Effector CD8-positive, alpha-beta T cell (primary cell): Measurements from ENCODE around the gene CEACAM7.
A peak's percentile ranks its signal among the peaks of the same experiment; 100 is the strongest.
"Not testable (repeated sequence)": the region's sequence is repeated elsewhere in the genome, so short reads cannot be mapped to it uniquely, and the experiment has no call there.

Experiments
- DNase-seq: peaks from one replicate; lab custom pipeline; 2025; lab: John Stamatoyannopoulos, UW

CEACAM7 gene

GRCh38 chr19:41656756-41657155 lies 31.3 kb downstream of the CEACAM7 start:
- DNase-seq: not testable (repeated sequence)

- DNase-seq: no peak
Observed at GRCh38 chr19:41652250-41652649, 35.8 kb downstream of the CEACAM7 start.

- DNase-seq: no peak
Observed at GRCh38 chr19:41649827-41650226, 38.2 kb downstream of the CEACAM7 start.

DNA sequence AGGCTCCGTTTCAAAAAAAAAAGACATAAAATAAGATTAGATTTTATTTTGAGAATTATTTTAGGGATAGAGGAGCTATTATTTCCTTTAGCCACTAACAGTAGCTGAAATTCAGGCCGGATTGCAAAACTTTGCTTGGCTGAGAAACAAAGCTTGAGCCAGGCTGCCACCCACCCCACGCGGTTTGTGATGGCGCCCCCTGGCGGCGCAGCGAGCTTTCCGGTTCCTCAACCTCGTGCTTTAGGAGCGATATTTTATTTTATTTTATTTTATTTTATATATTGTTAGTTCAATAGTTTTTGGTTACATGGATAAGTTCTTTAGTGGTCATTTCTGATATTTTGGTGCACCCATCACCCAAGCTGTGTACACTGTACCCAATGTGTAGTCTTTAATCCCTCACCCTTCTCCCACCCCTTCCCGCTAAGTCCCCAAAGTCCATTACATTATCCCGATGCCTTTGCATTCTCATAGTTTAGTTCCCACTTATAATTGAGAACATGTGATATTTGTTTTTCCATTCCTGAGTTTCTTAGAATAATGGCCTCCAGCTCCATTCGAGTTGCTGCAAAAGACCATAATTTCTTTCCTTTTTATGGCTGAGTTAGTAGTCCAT lies 41.4 kb downstream of the CEACAM7 start:
- peak; percentile 9 for DNase-seq

- DNase-seq: peak; percentile 61
Observed at GRCh38 chr19:41641879-41642485, 46.1 kb downstream of the CEACAM7 start.

GRCh38 chr19:41638641-41639081 lies 49.4 kb downstream of the CEACAM7 start:
- DNase-seq: no peak

DNA sequence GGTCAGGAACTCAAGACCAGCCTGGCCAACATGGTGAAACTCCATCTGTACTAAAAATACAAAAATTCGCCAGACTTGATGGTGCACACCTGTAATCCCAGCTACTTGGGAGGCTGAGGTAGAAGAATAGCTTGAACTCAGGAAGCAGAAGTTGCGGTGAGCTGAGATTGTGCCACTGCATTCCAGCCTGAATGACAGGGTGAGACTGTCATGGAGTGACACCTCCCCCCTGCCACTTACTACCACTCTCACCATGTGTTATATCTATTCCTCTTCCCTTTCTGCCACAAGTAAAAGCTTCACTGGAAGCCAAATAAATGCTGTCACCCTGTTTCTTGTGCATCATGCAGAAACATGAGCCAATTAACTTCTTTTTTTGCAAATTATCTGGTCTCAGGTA lies 50.6 kb downstream of the CEACAM7 start:
- DNase-seq: no peak

DNA sequence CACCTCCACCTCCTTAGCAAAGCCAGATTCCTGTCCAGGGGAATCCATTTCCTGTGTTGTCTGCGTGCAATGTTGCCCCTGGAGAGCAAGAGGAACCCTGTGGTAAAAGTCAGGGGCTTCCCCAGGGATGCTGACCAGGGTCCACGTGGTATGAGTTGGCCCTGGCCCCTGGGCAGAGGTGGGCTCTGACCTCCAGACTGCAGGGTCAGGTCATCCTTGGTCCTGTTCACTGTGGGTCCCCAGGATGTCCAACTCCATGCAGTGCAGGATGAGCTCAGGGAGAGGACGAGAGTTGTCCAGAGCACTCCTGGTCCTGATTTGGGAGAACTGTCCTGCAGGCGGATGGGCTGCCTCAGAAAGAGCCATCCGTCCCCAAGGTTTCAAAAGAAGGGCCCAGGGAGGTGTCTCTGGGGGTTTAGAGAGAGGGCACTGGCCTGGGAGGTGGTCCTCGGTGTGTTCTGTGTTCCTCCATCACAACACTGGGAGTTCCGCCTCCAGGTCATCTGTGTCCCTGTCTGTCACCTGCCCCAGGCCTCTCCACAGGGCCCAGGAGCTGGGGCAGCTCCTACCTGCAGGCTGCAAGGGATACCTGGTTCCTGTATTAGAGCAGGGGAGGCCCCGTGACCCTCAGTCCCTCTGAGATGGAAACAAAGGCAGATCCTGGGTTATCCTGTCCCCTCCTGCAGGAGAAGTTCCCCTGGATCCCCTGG lies 59.9 kb downstream of the CEACAM7 start:
- no peak for DNase-seq

- DNase-seq: no peak
Observed at GRCh38 chr19:41626877-41627276, 61.2 kb downstream of the CEACAM7 start, which contains the start of gene CEACAM4. CEACAM4 (minus strand) TSS chr19:41627074; CDS start chr19:41626963, 111 bp downstream.

DNA sequence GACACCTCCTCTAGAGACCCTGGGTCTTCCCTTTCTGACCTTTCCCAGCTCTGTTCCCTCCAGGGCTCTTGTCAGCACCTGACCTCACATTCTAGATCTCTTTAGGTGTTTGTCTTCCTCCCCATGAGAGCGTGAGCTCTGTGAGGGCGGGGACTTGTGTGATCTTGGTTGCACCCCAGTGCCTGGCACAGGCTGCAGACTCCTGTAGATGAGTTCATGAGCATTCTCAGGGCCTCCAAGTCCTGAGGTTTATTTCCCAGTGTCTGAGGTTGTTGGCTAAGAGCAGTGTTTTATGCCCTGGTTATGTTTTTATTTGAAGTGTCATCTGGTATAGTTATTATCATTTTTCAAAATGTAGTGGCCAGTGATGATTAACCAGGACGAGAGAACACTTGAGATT lies 61.8 kb downstream of the CEACAM7 start:
- DNase-seq: no peak

DNA sequence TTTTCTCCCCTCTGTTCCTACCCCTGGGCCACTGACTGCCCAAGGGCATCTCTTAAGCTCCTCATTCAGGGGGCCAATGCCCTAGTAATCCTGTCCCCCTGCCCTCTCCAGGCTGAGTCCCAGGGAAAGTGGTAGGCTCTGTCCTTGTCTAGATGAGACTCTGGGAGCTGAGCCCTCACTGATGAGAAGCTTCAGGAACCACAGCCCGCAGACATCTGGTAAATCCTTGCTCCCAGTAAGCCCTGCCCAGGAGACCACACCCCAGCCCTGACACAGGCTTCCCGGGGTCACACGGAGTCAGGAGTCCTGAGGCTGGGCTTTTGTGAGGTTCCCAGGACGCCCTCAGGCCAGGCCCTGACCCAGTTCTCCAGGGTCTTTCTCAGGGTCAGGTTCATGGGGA lies 63.1 kb downstream of the CEACAM7 start:
- no peak for DNase-seq

GRCh38 chr19:41624515-41624914 lies 63.6 kb downstream of the CEACAM7 start:
- DNase-seq: no peak

GRCh38 chr19:41623360-41623759 lies 64.7 kb downstream of the CEACAM7 start:
- DNase-seq: no peak
